ENCODE measurements around the gene POC1B.

Gene POC1B

GRCh38 chr12:89544681-89545184, 18.9 kb upstream of the POC1B start:
- TF ChIP-seq, protein P1, sequence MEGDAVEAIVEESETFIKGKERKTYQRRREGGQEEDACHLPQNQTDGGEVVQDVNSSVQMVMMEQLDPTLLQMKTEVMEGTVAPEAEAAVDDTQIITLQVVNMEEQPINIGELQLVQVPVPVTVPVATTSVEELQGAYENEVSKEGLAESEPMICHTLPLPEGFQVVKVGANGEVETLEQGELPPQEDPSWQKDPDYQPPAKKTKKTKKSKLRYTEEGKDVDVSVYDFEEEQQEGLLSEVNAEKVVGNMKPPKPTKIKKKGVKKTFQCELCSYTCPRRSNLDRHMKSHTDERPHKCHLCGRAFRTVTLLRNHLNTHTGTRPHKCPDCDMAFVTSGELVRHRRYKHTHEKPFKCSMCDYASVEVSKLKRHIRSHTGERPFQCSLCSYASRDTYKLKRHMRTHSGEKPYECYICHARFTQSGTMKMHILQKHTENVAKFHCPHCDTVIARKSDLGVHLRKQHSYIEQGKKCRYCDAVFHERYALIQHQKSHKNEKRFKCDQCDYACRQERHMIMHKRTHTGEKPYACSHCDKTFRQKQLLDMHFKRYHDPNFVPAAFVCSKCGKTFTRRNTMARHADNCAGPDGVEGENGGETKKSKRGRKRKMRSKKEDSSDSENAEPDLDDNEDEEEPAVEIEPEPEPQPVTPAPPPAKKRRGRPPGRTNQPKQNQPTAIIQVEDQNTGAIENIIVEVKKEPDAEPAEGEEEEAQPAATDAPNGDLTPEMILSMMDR (IDR thresholded peaks at IDR 0.05), result no peak

DNA sequence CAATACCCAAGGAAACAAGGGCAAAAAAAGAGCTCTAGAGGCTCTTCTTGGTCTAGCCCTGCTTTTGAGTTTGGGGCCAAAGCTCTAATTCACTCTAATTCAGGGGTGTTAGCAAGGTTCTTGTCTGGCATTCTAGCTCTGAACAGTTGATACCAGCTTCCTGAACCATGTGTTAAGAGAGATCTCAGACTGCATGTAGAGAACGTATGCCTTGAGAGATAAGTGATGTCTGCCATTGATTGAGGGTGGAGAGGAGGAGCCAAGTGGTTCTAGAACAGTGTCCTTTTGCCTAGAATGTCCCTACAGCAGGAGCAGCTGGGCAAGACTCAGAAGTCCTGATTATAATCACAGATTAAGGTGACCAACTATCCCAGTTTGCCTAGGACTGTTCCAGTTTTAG, 18.2 kb upstream of the POC1B start:
- TF ChIP-seq, protein P1 (IDR thresholded peaks at IDR 0.05), result no peak

DNA sequence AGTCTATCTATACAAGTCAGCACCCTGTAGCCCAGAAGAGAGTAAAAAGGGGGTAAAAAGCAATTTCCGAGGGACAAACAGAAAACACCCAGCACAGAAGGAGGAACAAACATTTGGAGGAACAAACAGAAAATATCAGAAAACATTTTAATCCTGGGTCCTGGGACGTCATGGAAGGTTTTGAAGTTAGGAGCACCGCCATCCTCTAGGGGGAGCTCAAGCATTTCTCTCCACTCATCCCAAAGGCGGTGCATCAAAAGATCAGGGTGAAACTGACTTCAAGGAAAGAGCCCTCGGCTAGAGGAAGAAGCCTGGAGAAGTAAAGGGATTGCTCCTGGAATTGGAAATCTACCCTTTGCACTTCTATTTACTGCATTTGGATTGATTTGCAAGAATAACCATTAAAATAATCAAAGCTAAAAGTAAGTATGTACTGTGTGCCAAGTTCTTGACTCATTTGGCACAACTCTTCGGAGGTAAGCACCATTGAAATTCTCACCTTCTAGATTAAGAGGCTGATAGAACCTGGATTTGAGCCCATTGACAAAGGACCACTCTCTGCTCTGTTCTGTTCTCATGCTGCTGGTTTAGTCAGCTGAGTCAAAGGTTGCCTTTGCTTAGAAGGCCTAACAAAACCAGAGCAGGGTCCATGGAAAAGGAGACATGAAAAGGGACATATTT, 17.2 kb upstream of the POC1B start:
- TF ChIP-seq, protein P1 (IDR thresholded peaks at IDR 0.05), result peak; percentile 89

- TF ChIP-seq, protein P1 (IDR thresholded peaks at IDR 0.05), result no peak
Measured at GRCh38 chr12:89542236-89542635, 16.4 kb upstream of the POC1B start.

GRCh38 chr12:89540586-89540985, 14.7 kb upstream of the POC1B start:
- TF ChIP-seq, protein P1 (IDR thresholded peaks at IDR 0.05), result no peak

DNA sequence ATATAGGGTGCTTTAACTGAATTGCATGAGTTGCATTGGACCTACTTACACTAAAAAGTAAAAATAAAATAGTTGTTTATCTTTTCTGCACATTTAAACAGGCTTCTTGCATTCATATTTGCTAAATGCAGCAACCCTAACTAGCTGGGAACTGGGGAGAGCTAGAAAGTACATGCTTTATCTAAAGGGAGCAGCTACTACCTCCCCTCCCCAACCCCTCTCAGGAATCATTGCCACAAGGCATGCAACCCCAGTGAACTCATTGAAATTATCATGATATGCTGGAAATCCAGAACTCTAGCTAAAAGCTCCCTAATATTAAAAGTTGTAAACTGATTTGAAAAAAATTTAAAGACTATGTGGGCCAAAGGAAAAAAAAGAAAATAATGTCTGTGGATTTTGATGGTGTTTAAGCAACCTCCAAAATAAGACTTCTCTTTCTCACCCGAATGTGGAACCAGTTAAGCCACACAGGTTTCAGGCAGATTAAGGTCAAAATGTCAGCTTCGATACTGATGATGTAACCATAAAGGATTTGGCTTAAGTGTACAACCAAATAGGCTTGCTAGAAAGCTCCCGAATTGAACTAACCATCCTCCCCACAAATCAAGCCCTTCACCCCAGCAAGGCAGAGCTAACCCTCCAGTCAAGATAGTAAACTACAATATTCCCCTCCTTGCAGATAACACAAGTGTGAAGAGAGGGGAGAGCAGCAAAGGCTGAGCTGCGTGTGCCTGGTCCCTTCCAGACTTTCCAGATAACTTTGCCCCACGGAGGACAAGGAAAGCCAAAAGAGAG, 13.8 kb upstream of the POC1B start:
- TF ChIP-seq, protein P1 (IDR thresholded peaks at IDR 0.05), result no peak

DNA sequence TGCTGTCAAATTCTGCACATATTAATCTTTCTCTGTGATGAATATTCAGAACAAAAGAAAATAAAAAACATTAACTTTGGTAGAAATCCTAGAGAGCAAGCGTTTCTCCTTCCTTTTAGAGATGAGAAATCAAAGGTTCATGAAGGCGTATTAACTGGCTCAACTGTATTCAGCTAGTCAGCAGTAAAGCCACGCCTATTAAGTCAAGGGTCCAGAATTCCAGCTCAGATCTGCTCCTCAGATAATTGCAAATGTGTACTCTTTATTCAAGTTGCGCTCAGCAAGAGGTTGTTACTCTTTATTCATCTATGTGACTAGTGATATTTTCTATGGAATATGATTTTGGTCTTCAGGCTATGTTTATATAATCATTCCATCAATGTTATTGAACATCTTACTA, 13.1 kb upstream of the POC1B start:
- TF ChIP-seq, protein P1 (IDR thresholded peaks at IDR 0.05), result no peak
